SK-N-SH (cell line): ENCODE measurements around the gene CDK14. TPM values are rescaled to one million over a fixed set of nuclear protein-coding genes. Genes with fewer than 3 reads are reported as not detected.

Experiments
- CTCF ChIA-PET: fragments of 300-600, 350-600 bp; formaldehyde crosslinking; extraction: SDS; loops from one replicate; lab custom pipeline; 2021; lab: Yijun Ruan, JAX
- POLR2A ChIA-PET: fragments of 350-600 bp; sonication (Branson Sonifier 250); formaldehyde crosslinking; extraction: SDS; loops from one replicate; lab custom pipeline; 2020; ENCODE audit warnings: antibody characterized with exemption, inconsistent platforms; lab: Yijun Ruan, JAX
- DNase-seq: peaks from one replicate; pipeline ENCODE4 v3.0.0; 2012
- H2AFZ ChIP-seq: fragments of 200-600 bp; sonication (generic); 2 replicates; pipeline ENCODE4 v1.8.1; 2016; ENCODE audit warnings: antibody characterized with exemption, mild to moderate bottlenecking, low read depth
- H3F3A ChIP-seq: fragments of 200-600 bp; sonication (generic); replicated peaks from 2 replicates; pipeline ENCODE3; 2016; ENCODE audit warnings: antibody characterized with exemption, mild to moderate bottlenecking; ENCODE audit not compliant: insufficient read depth
- H3K27ac ChIP-seq, 2 experiments: fragments of 200-500 bp in 1 of 2; fragments of 200-600 bp in 1 of 2; sonication (Bioruptor generic) in 1 of 2; sonication (generic), shearing (Covaris generic) in 1 of 2; 2 replicates each; pipeline versions ENCODE4 v1.5.1 to v1.6.1; 2014 to 2016; ENCODE audit warnings: low read depth in 2 of 2, inconsistent platforms in 1 of 2, low read length in 1 of 2, mild to moderate bottlenecking in 1 of 2, mixed read lengths in 1 of 2
- H3K27me3 ChIP-seq: fragments of 200-600 bp; sonication (generic), shearing (Covaris generic); 2 replicates; pipeline ENCODE4 v1.6.1; 2016; ENCODE audit warnings: mixed run types; ENCODE audit not compliant: insufficient read depth
- H3K36me3 ChIP-seq, 2 experiments: fragments of 200-500 bp in 1 of 2; fragments of 200-600 bp in 1 of 2; sonication (Bioruptor generic) in 1 of 2; sonication (generic) in 1 of 2; replicated peaks in 1 of 2; 2 replicates each; pipeline versions ENCODE3 to v1.5.1; 2014 to 2016; ENCODE audit warnings: low read length in 1 of 2, mild to moderate bottlenecking in 1 of 2; ENCODE audit not compliant: insufficient read depth in 2 of 2, control insufficient read depth in 1 of 2
- H3K4me1 ChIP-seq, 2 experiments: fragments of 200-500 bp in 1 of 2; fragments of 200-600 bp in 1 of 2; sonication (Bioruptor generic) in 1 of 2; sonication (generic), shearing (Covaris generic) in 1 of 2; 2 replicates each; pipeline versions ENCODE4 v1.5.1 to v1.6.1; 2014 to 2016; ENCODE audit warnings: low read depth in 1 of 2, low read length in 1 of 2, mixed run types in 1 of 2; ENCODE audit not compliant: insufficient read depth in 2 of 2, control insufficient read depth in 1 of 2
- H3K4me2 ChIP-seq: fragments of 200-600 bp; sonication (generic), shearing (Covaris generic); 2 replicates; pipeline ENCODE4 v1.6.1; 2017; ENCODE audit warnings: mixed run types
- H3K4me3 ChIP-seq, 2 experiments: fragments of 200-500 bp in 1 of 2; fragments of 200-600 bp in 1 of 2; sonication (Bioruptor generic) in 1 of 2; sonication (generic), shearing (Covaris generic) in 1 of 2; 2 replicates each; pipeline versions ENCODE4 v1.5.1 to v1.8.1; 2014 to 2016; ENCODE audit warnings: low read depth in 2 of 2, inconsistent platforms in 1 of 2, low read length in 1 of 2, mild to moderate bottlenecking in 1 of 2, mixed read lengths in 1 of 2, moderate library complexity in 1 of 2
- H3K79me2 ChIP-seq: fragments of 200-600 bp; sonication (generic); 2 replicates; pipeline ENCODE4 v1.8.1; 2017; ENCODE audit warnings: mild to moderate bottlenecking; ENCODE audit not compliant: insufficient read depth
- H3K9ac ChIP-seq: fragments of 200-600 bp; sonication (generic); 2 replicates; pipeline ENCODE4 v1.6.1; 2017; ENCODE audit warnings: mixed run types
- H3K9me2 ChIP-seq: fragments of 200-600 bp; sonication (generic); 2 replicates; pipeline ENCODE4 v1.6.1; 2017; ENCODE audit warnings: mixed run types
- H3K9me3 ChIP-seq: fragments of 200-600 bp; sonication (generic); 2 replicates; pipeline ENCODE4 v1.6.1; 2017; ENCODE audit warnings: mixed run types, mild to moderate bottlenecking, moderate library complexity
- H4K20me1 ChIP-seq: fragments of 200-600 bp; sonication (generic); 2 replicates; pipeline ENCODE4 v1.6.1; 2017; ENCODE audit warnings: mild to moderate bottlenecking, mixed run types; ENCODE audit not compliant: insufficient read depth
- FOSL2 ChIP-seq: IDR thresholded peaks from 2 replicates; pipeline ENCODE4 v1.4.0; 2012; ENCODE audit warnings: low read depth, mild to moderate bottlenecking, moderate library complexity, borderline replicate concordance
- FOXJ3 ChIP-seq: sonication (generic); formaldehyde crosslinking; IDR thresholded peaks from 2 replicates; pipeline ENCODE4 v1.5.1; 2020; ENCODE audit warnings: mild to moderate bottlenecking, missing genetic modification reagents
- JUND ChIP-seq: IDR thresholded peaks from 2 replicates; pipeline ENCODE4 v1.4.0; 2012
- MAX ChIP-seq: IDR thresholded peaks from 2 replicates; pipeline ENCODE4 v1.4.0; 2012; ENCODE audit warnings: low read depth
- MEF2A ChIP-seq: IDR thresholded peaks from 2 replicates; pipeline ENCODE4 v1.4.0; 2012; ENCODE audit warnings: low read depth, borderline replicate concordance
- MXI1 ChIP-seq: IDR thresholded peaks from 2 replicates; pipeline ENCODE4 v1.6.1; 2012; ENCODE audit warnings: mild to moderate bottlenecking, low read depth, low read length, improper control_type of control experiment
- NFIC ChIP-seq: IDR thresholded peaks from 2 replicates; pipeline ENCODE4 v1.4.0; 2012; ENCODE audit warnings: borderline replicate concordance
- NRF1 ChIP-seq: IDR thresholded peaks from 2 replicates; pipeline ENCODE4 v1.6.1; 2012; ENCODE audit warnings: low read depth, mild to moderate bottlenecking, low read length
- PBX3 ChIP-seq: IDR thresholded peaks from 2 replicates; pipeline ENCODE4; 2012
- RAD21 ChIP-seq: IDR thresholded peaks from 2 replicates; pipeline ENCODE4 v1.6.1; 2012; ENCODE audit warnings: mild to moderate bottlenecking, low read length
- RCOR1 ChIP-seq: fragments of 150-350 bp; IDR thresholded peaks from 2 replicates; pipeline ENCODE4 v1.6.1; 2017; ENCODE audit warnings: antibody characterized with exemption, low read length
- RFX5 ChIP-seq: IDR thresholded peaks from 2 replicates; pipeline ENCODE4 v1.6.1; 2012; ENCODE audit warnings: mild to moderate bottlenecking, improper control_type of control experiment, low read length
- RXRA ChIP-seq: IDR thresholded peaks from 2 replicates; pipeline ENCODE4 v1.4.0; 2012; ENCODE audit warnings: low read depth, mild to moderate bottlenecking, borderline replicate concordance
- SIN3A ChIP-seq: IDR thresholded peaks from 2 replicates; pipeline ENCODE4 v1.6.1; 2012; ENCODE audit warnings: low read depth, mild to moderate bottlenecking, low read length, moderate library complexity, borderline replicate concordance
- SMC3 ChIP-seq: IDR thresholded peaks from 2 replicates; pipeline ENCODE4 v1.6.1; 2012; ENCODE audit warnings: low read depth, low read length, improper control_type of control experiment
- TCF12 ChIP-seq: IDR thresholded peaks from 2 replicates; pipeline ENCODE4 v1.4.0; 2012
- USF2 ChIP-seq: fragments of 150-350 bp; IDR thresholded peaks from 2 replicates; pipeline ENCODE4 v1.6.1; 2017; ENCODE audit warnings: antibody characterized with exemption, low read length, low read depth, borderline replicate concordance
- WGBS: methylation state at CpG from one replicate; pipeline ENCODE4 v1.1.6; 2017; ENCODE audit warnings: low lambda C conversion rate; 5-methylcytosine and 5-hydroxymethylcytosine counted together
- polyA plus RNA-seq, 3 experiments: library from polyadenylated mRNA; depleted of rRNA; stranded (reverse); fragments of >200 nt; gene quantifications; 2 replicates each; pipeline ENCODE4 v1.2.3, GENCODE V29; 2012

Gene CDK14
- polyA plus RNA-seq, 1 of the 3 experiments (the other 2 are of a cell fraction) = 13.9 TPM

- no peak for TF ChIP-seq SMC3
- no peak for TF ChIP-seq RXRA
- TF ChIP-seq, all 33 proteins: peak for 0
Observed at GRCh38 chr7:90995996-90996395, 399.9 kb downstream of the CDK14 start (continued).

- CTCF ChIA-PET = interaction anchor here (0.6 to 1.3 kb wide), 4 partner anchors 10 to 253 kb away, joined by 3 to 4 read pairs (median 3); no protein-coding TSS in a partner anchor
- H3K4me3 ChIP-seq = 0 out of 4 replicates have a peak overlapping the region, but pooled peaks of 1 of the 2 experiments have one; percentile 2
- POLR2A ChIA-PET = no interaction called here
Observed at GRCh38 chr7:90999989-91000979, 404.2 kb downstream of the CDK14 start.

GRCh38 chr7:91005024-91005423 is 408.9 kb downstream of the CDK14 start:
- TF ChIP-seq FOXJ3 (CRISPR knock-in tag) = no peak
- no peak for TF ChIP-seq NRF1
- TF ChIP-seq PBX3 = no peak
- TF ChIP-seq MEF2A = no peak
- no peak for TF ChIP-seq RFX5
- no peak for TF ChIP-seq MXI1
- no peak for TF ChIP-seq JUND
- TF ChIP-seq RCOR1 = no peak
- TF ChIP-seq TCF12 = no peak
- no peak for TF ChIP-seq RAD21
- TF ChIP-seq USF2 = no peak
- no peak for TF ChIP-seq NFIC
- TF ChIP-seq RXRA = no peak
- no peak for TF ChIP-seq MAX
- TF ChIP-seq FOSL2 = no peak
- TF ChIP-seq SMC3 = no peak
- H3K27ac ChIP-seq = no peak overlapping the region
- no peak overlapping the region for H3K4me3 ChIP-seq
- H3K9me2 ChIP-seq = no peaks in the 10 kb centered on the region
- 0 out of 2 replicates have a peak, but pooled peaks cover 4% of the 10 kb centered on the region for H3K9me3 ChIP-seq
- ChIA-PET POLR2A (no interaction called here), CTCF (interaction anchor here (0.8 to 2.0 kb wide), 4 partner anchors 9 to 29 kb away, joined by 3 to 13 read pairs (median 4); no protein-coding TSS in a partner anchor)
- H2AFZ ChIP-seq = no peak overlapping the region
- peaks cover 0 to 34% of the 10 kb centered on the region in 2 experiments for H3K36me3 ChIP-seq
- DNase-seq = no peak
- H3K79me2 ChIP-seq = no peaks in the 10 kb centered on the region
- H3K4me1 ChIP-seq = peaks cover 4 to 6% of the 10 kb centered on the region in 2 experiments
- H3K9ac ChIP-seq = no peak overlapping the region
- H4K20me1 ChIP-seq = no peaks in the 10 kb centered on the region
- peaks cover 16% of the 10 kb centered on the region for H3F3A ChIP-seq
- WGBS = 48% methylated on average over 3 of the region's 4 CpGs
- no peak overlapping the region for H3K4me2 ChIP-seq
- H3K27me3 ChIP-seq = no peaks in the 10 kb centered on the region

More at GRCh38 chr7:90999989-91000979, 404.2 kb downstream of the CDK14 start:
- Histone ChIP-seq H4K20me1 (no peaks in the 10 kb centered on the region), H3K9me3 (no peaks in the 10 kb centered on the region), H3K4me1 (peaks cover 0 to 12% of the 10 kb centered on the region in 2 experiments; a peak in 3 of 4 replicates), H3K9ac (peak overlapping the region; percentile 37; the same call in 1 of the 2 replicates), H3F3A (peaks cover 11% of the 10 kb centered on the region), H3K36me3 (peaks cover 0 to 23% of the 10 kb centered on the region in 2 experiments), H3K79me2 (no peaks in the 10 kb centered on the region), H3K27ac (peak overlapping the region; percentile 47 to 79; a peak in 3 of 4 replicates), H2AFZ (0 out of 2 replicates have a peak overlapping the region, but pooled peaks have one; percentile 16), H3K9me2 (no peaks in the 10 kb centered on the region), H3K27me3 (no peaks in the 10 kb centered on the region), H3K4me2 (peak overlapping the region; percentile 62)
- no peak for DNase-seq
- 79% methylated on average over 5 of the region's 5 CpGs for WGBS
- TF ChIP-seq JUND = peak; percentile 53
- peak; percentile 29; the same call in 1 of the 2 replicates for TF ChIP-seq TCF12
- TF ChIP-seq FOSL2 = peak; percentile 31; the same call in 1 of the 2 replicates
- TF ChIP-seq SIN3A = no peak
- no peak for TF ChIP-seq NFIC
- peak; percentile 86 for TF ChIP-seq RXRA
